ENCODE measurements around the gene ARID3A. TPM values are rescaled to one million over a fixed set of nuclear protein-coding genes. Genes with fewer than 3 reads are reported as not detected.

ARID3A gene
- total RNA-seq, 2 experiments from 2014 or later = 18.7 to 22.1 TPM

GRCh38 chr19:929891-930258 is 4.0 kb downstream of the ARID3A start:
- H3K36me3 Mint-ChIP-seq (ENCODE audit: low read depth) = no peaks in the 10 kb centered on the region
- DNase-seq (no peak), ATAC-seq (no peak)
- H3K4me3 Mint-ChIP-seq = no peak overlapping the region
- no peak overlapping the region for H3K27ac Mint-ChIP-seq
- TF ChIP-seq CTCF (IDR thresholded peaks at IDR 0.05) = no peak
- ChIA-PET POLR2A (no interaction called here), CTCF (interaction anchor here (1.1 to 1.9 kb wide), 2 partner anchors 54 to 72 kb away, joined by 3 to 4 read pairs; no protein-coding TSS in a partner anchor)
- peaks cover 18% of the 10 kb centered on the region for H3K4me1 Mint-ChIP-seq (ENCODE audit: low read depth)
- no peaks in the 10 kb centered on the region for H3K9me3 Mint-ChIP-seq
- H3K27me3 Mint-ChIP-seq = no peaks in the 10 kb centered on the region
- intact Hi-C loops (cut with micrococcal nuclease) = no loop called here

- DNase-seq (no peak), ATAC-seq (no peak)
- TF ChIP-seq CTCF (IDR thresholded peaks at IDR 0.05) = no peak
- Mint-ChIP-seq H3K4me3 (no peak overlapping the region), H3K27ac (no peak overlapping the region), H3K4me1 (ENCODE audit: low read depth) (peaks cover 17% of the 10 kb centered on the region), H3K27me3 (no peaks in the 10 kb centered on the region), H3K9me3 (no peaks in the 10 kb centered on the region), H3K36me3 (ENCODE audit: low read depth) (no peaks in the 10 kb centered on the region)
- ChIA-PET POLR2A (interaction anchor here (0.6 to 1.5 kb wide), 4 partner anchors 7 to 509 kb away, joined by 3 to 8 read pairs (median 3); no protein-coding TSS in a partner anchor), CTCF (interaction anchor here (0.9 to 1.4 kb wide), 3 partner anchors 11 to 69 kb away, joined by 3 to 4 read pairs (median 3); partner anchors contain the start of gene WDR18)
- intact Hi-C loops (cut with micrococcal nuclease) = no loop called here
Measured at GRCh38 chr19:931860-932647, 6.2 kb downstream of the ARID3A start.

- ATAC-seq (peak; percentile 62), DNase-seq (peak; percentile 63)
- POLR2A ChIA-PET = interaction anchor here (0.6 to 1.5 kb wide), 5 partner anchors 8 to 508 kb away, joined by 3 to 8 read pairs (median 3); partner anchors contain the start of gene WDR18
- Mint-ChIP-seq H3K27me3 (peaks cover 1% of the 10 kb centered on the region), H3K4me3 (peak overlapping the region; percentile 36), H3K36me3 (ENCODE audit: low read depth) (peaks cover 3% of the 10 kb centered on the region), H3K27ac (peak overlapping the region; percentile 34), H3K9me3 (peaks cover 3% of the 10 kb centered on the region), H3K4me1 (ENCODE audit: low read depth) (peaks cover 22% of the 10 kb centered on the region)
- TF ChIP-seq CTCF (IDR thresholded peaks at IDR 0.05) = no peak
- CTCF ChIA-PET = interaction anchor here (0.9 to 1.4 kb wide), 4 partner anchors 12 to 260 kb away, joined by 3 to 4 read pairs (median 4); partner anchors contain the start of gene WDR18
- intact Hi-C loops (cut with micrococcal nuclease) = no loop called here
Measured at GRCh38 chr19:932648-933552, 7.1 kb downstream of the ARID3A start.

- DNase-seq (no peak), ATAC-seq (no peak)
- peaks cover 27% of the 10 kb centered on the region for H3K4me1 Mint-ChIP-seq (ENCODE audit: low read depth)
- H3K27me3 Mint-ChIP-seq = peaks cover 1% of the 10 kb centered on the region
- CTCF ChIA-PET = interaction anchor here (1.0 kb wide), 1 partner anchor 261 kb away, joined by 4 read pairs; no protein-coding TSS in a partner anchor
- H3K36me3 Mint-ChIP-seq (ENCODE audit: low read depth) = peaks cover 3% of the 10 kb centered on the region
- H3K9me3 Mint-ChIP-seq = peaks cover 3% of the 10 kb centered on the region
- intact Hi-C loops (cut with micrococcal nuclease) = no loop called here
- no peak for TF ChIP-seq CTCF (IDR thresholded peaks at IDR 0.05)
- POLR2A ChIA-PET = interaction anchor here (1.2 to 1.5 kb wide), 3 partner anchors 9 to 51 kb away, joined by 3 to 8 read pairs (median 6); partner anchors contain the start of gene WDR18
- H3K27ac Mint-ChIP-seq = no peak overlapping the region
- no peak overlapping the region for H3K4me3 Mint-ChIP-seq
Measured at GRCh38 chr19:933553-933882, 7.7 kb downstream of the ARID3A start.
